ES-I3 (cell line): ENCODE measurements around the gene GTF2F1.
"Not testable (repeated sequence)": the region's sequence is repeated elsewhere in the genome, so short reads cannot be mapped to it uniquely, and the experiment has no call there.

Experiments used
- H3K36me3 ChIP-seq: 2 replicates; pipeline ENCODE4 v1.6.1; 2013; ENCODE audit warnings: mild to moderate bottlenecking, low read length, control low read depth, moderate library complexity; ENCODE audit not compliant: insufficient read depth
- H3K4me1 ChIP-seq: 2 replicates; pipeline ENCODE4 v1.6.1; 2013; ENCODE audit warnings: mild to moderate bottlenecking, control low read depth, low read length; ENCODE audit not compliant: insufficient read depth
- H3K9ac ChIP-seq: 2 replicates; pipeline ENCODE4 v1.6.1; 2013; ENCODE audit warnings: low read depth, mild to moderate bottlenecking, low read length, moderate library complexity
- H3K9me3 ChIP-seq: 2 replicates; pipeline ENCODE4 v1.6.1; 2013; ENCODE audit warnings: mild to moderate bottlenecking, low read length, moderate library complexity; ENCODE audit not compliant: control insufficient read depth, insufficient read depth

The GTF2F1 gene

GRCh38 chr19:6412061-6412446, 19.1 kb upstream of the GTF2F1 start:
- peaks cover 12% of the 10 kb centered on the region; the same call in 1 of the 2 replicates for H3K36me3 ChIP-seq
- H3K4me1 ChIP-seq = peaks cover 3% of the 10 kb centered on the region; the same call in 1 of the 2 replicates
- no peaks in the 10 kb centered on the region for H3K9me3 ChIP-seq
- H3K9ac ChIP-seq = no peak overlapping the region

- H3K9ac ChIP-seq = no peak overlapping the region
- no peaks in the 10 kb centered on the region for H3K36me3 ChIP-seq
Observed at GRCh38 chr19:6409346-6409745, 16.4 kb upstream of the GTF2F1 start.

GRCh38 chr19:6406401-6406800, 13.4 kb upstream of the GTF2F1 start:
- no peaks in the 10 kb centered on the region for H3K9me3 ChIP-seq
- H3K36me3 ChIP-seq = no peaks in the 10 kb centered on the region
- no peak overlapping the region for H3K9ac ChIP-seq
- H3K4me1 ChIP-seq = no peaks in the 10 kb centered on the region

More at GRCh38 chr19:6409346-6409745, 16.4 kb upstream of the GTF2F1 start:
- no peaks in the 10 kb centered on the region for H3K9me3 ChIP-seq
- peaks cover 3% of the 10 kb centered on the region; the same call in 1 of the 2 replicates for H3K4me1 ChIP-seq

- H3K9ac ChIP-seq = no peak overlapping the region
- H3K4me1 ChIP-seq = no peaks in the 10 kb centered on the region
- no peaks in the 10 kb centered on the region for H3K36me3 ChIP-seq
- no peaks in the 10 kb centered on the region for H3K9me3 ChIP-seq
Observed at GRCh38 chr19:6402837-6403608, 10.1 kb upstream of the GTF2F1 start.

- Histone ChIP-seq H3K4me1 (no peaks in the 10 kb centered on the region), H3K9ac (no peak overlapping the region), H3K9me3 (no peaks in the 10 kb centered on the region), H3K36me3 (no peaks in the 10 kb centered on the region)
Observed at GRCh38 chr19:6402058-6402457, 9.1 kb upstream of the GTF2F1 start.

- H3K9me3 ChIP-seq, H3K36me3 ChIP-seq, H3K9ac ChIP-seq, H3K4me1 ChIP-seq: not testable (repeated sequence)
Observed at GRCh38 chr19:6400062-6400944, 7.3 kb upstream of the GTF2F1 start.

GRCh38 chr19:6396305-6396704, 3.3 kb upstream of the GTF2F1 start:
- Histone ChIP-seq H3K36me3 (peaks cover 4% of the 10 kb centered on the region; the same call in 1 of the 2 replicates), H3K9me3 (no peaks in the 10 kb centered on the region), H3K4me1 (no peaks in the 10 kb centered on the region; the same call in 1 of the 2 replicates), H3K9ac (no peak overlapping the region)

GRCh38 chr19:6394831-6395230, 1.9 kb upstream of the GTF2F1 start:
- no peak overlapping the region for H3K9ac ChIP-seq
- H3K4me1 ChIP-seq = no peaks in the 10 kb centered on the region; the same call in 1 of the 2 replicates
- H3K9me3 ChIP-seq = no peaks in the 10 kb centered on the region
- H3K36me3 ChIP-seq = peaks cover 4% of the 10 kb centered on the region; the same call in 1 of the 2 replicates

GRCh38 chr19:6393983-6394412, 1.0 kb upstream of the GTF2F1 start:
- Histone ChIP-seq H3K36me3 (peaks cover 8% of the 10 kb centered on the region; the same call in 1 of the 2 replicates), H3K4me1 (no peaks in the 10 kb centered on the region; the same call in 1 of the 2 replicates), H3K9me3 (no peaks in the 10 kb centered on the region), H3K9ac (peak overlapping the region; percentile 81)

GRCh38 chr19:6392221-6393073, 517 bp downstream of the GTF2F1 start:
- no peaks in the 10 kb centered on the region for H3K9me3 ChIP-seq
- H3K36me3 ChIP-seq = peaks cover 13% of the 10 kb centered on the region; the same call in 1 of the 2 replicates
- peak overlapping the region; percentile 81 for H3K9ac ChIP-seq
- H3K4me1 ChIP-seq = no peaks in the 10 kb centered on the region; the same call in 1 of the 2 replicates

GRCh38 chr19:6387372-6387771, 5.6 kb downstream of the GTF2F1 start:
- H3K4me1 ChIP-seq = no peaks in the 10 kb centered on the region; the same call in 1 of the 2 replicates
- peaks cover 25% of the 10 kb centered on the region for H3K36me3 ChIP-seq
- H3K9me3 ChIP-seq = no peaks in the 10 kb centered on the region
- no peak overlapping the region for H3K9ac ChIP-seq

- Histone ChIP-seq H3K4me1 (no peaks in the 10 kb centered on the region), H3K9ac (no peak overlapping the region), H3K9me3 (no peaks in the 10 kb centered on the region), H3K36me3 (peaks cover 37% of the 10 kb centered on the region)
Observed at GRCh38 chr19:6384381-6384780, 8.6 kb downstream of the GTF2F1 start.

- no peaks in the 10 kb centered on the region for H3K9me3 ChIP-seq
- H3K36me3 ChIP-seq = peaks cover 28% of the 10 kb centered on the region
- no peaks in the 10 kb centered on the region; the same call in 1 of the 2 replicates for H3K4me1 ChIP-seq
- H3K9ac ChIP-seq = no peak overlapping the region
Observed at GRCh38 chr19:6383188-6383587, 9.8 kb downstream of the GTF2F1 start.
